Measurements from ENCODE around the gene CCDC27. TPM values are rescaled to one million over a fixed set of nuclear protein-coding genes. Genes with fewer than 3 reads are reported as not detected.

CCDC27 gene
- total and polyA plus RNA-seq, 4 experiments from 2014 or later, result not detected

GRCh38 chr1:3821004-3821403, 68.8 kb downstream of the CCDC27 start:
- DNase-seq, result no peak
- intact Hi-C loops (cut with micrococcal nuclease), result no loop called here
- Histone ChIP-seq H3K36me3 (ENCODE audit: insufficient read depth, low read length) (peaks cover 38% of the 10 kb centered on the region), H3K27me3 (ENCODE audit: insufficient read depth, low read length) (no peaks in the 10 kb centered on the region), H3K27ac (ENCODE audit: low read depth, low read length) (no peak overlapping the region), H3K4me3 (ENCODE audit: low read length in 2 of 2) (no peak overlapping the region), H3K9me3 (ENCODE audit: control insufficient read depth in 1 of 2, low read length in 2 of 2) (no peaks in the 10 kb centered on the region), H3K4me1 (ENCODE audit: insufficient read depth, low read length) (no peaks in the 10 kb centered on the region)
- ChIA-PET POLR2A (ENCODE audit: partially characterized antibody) (no interaction called here), CTCF (ENCODE audit: partially characterized antibody) (no interaction called here)
- peaks cover 0 to 3% (median 0%) of the 10 kb centered on the region in 4 donors for H3K4me1 Mint-ChIP-seq
- no peak overlapping the region for H3K4me3 Mint-ChIP-seq
- no peaks in the 10 kb centered on the region for H3K9me3 Mint-ChIP-seq
- no peak overlapping the region for H3K27ac Mint-ChIP-seq
- no peaks in the 10 kb centered on the region for H3K27me3 Mint-ChIP-seq
- H3K36me3 Mint-ChIP-seq, result peaks cover 52 to 70% of the 10 kb centered on the region in 2 donors

Other genes with a start within 250 kb of the CCDC27 start
- 100 to 1,000 TPM; 167 to 168 TPM for gene MEGF6, start 140.9 kb upstream of the CCDC27 start, total RNA-seq
- 1 to 10 TPM; 2.4 to 7.1 TPM for gene MEGF6, start 140.9 kb upstream of the CCDC27 start, polyA plus RNA-seq
- gene TPRG1L, start 127.4 kb upstream of the CCDC27 start, total RNA-seq, result 10 to 100 TPM; 57.9 to 59.5 TPM
- gene TPRG1L, start 127.4 kb upstream of the CCDC27 start, polyA plus RNA-seq, result 10 to 100 TPM; 41.4 to 46.4 TPM
- 10 to 100 TPM; 39.0 to 40.7 TPM for gene WRAP73, start 102.3 kb upstream of the CCDC27 start, total RNA-seq
- 10 to 100 TPM; 24.4 to 30.1 TPM for gene WRAP73, start 102.3 kb upstream of the CCDC27 start, polyA plus RNA-seq
- under 1 TPM in 1 of 2 experiments, not detected in 1; 0.17 TPM for gene TP73, start 99.9 kb upstream of the CCDC27 start, total RNA-seq
- under 1 TPM in 1 of 2 donors, not detected in 1; 0.15 TPM for gene TP73, start 99.9 kb upstream of the CCDC27 start, polyA plus RNA-seq
- gene SMIM1, start 20.3 kb downstream of the CCDC27 start, total RNA-seq, result 1 to 10 TPM; 3.1 to 4.7 TPM
- 1 to 10 TPM in 1 of 2 donors, under 1 TPM in 1; 0.52 to 1.5 TPM for gene SMIM1, start 20.3 kb downstream of the CCDC27 start, polyA plus RNA-seq
- gene LRRC47, start 44.0 kb downstream of the CCDC27 start, total RNA-seq, result 10 to 100 TPM; 54.5 to 58.0 TPM
- gene LRRC47, start 44.0 kb downstream of the CCDC27 start, polyA plus RNA-seq, result 10 to 100 TPM; 19.0 to 39.8 TPM
- 10 to 100 TPM; 64.0 to 64.4 TPM for gene CEP104, start 104.8 kb downstream of the CCDC27 start, total RNA-seq
- 10 to 100 TPM; 10.3 to 30.7 TPM for gene CEP104, start 104.8 kb downstream of the CCDC27 start, polyA plus RNA-seq
- 10 to 100 TPM; 23.2 to 26.1 TPM for gene DFFB, start 105.0 kb downstream of the CCDC27 start, total RNA-seq
- 10 to 100 TPM in 1 of 2 donors, 1 to 10 TPM in 1; 8.2 to 13.0 TPM for gene DFFB, start 105.0 kb downstream of the CCDC27 start, polyA plus RNA-seq
- gene C1orf174, start 147.8 kb downstream of the CCDC27 start, total RNA-seq, result 10 to 100 TPM; 34.6 to 36.0 TPM
- gene C1orf174, start 147.8 kb downstream of the CCDC27 start, polyA plus RNA-seq, result 10 to 100 TPM; 21.8 to 33.9 TPM

Measured in CD4-positive, alpha-beta memory T cell (primary cell).